HG03378 (cell line): ENCODE results near the gene NTRK1.

Experiments
- ATAC-seq: cut with Tn5 transposase; IDR thresholded peaks from one replicate; pipeline ENCODE4 v1.9.1; 2021; ENCODE audit warnings: mild to moderate bottlenecking, moderate library complexity; ENCODE audit not compliant: unreplicated experiment

The NTRK1 gene

GRCh38 chr1:156896490-156897033 is 35.9 kb downstream of the NTRK1 start:
- ATAC-seq = no peak

- ATAC-seq = no peak
These were observed 36.6 kb downstream of the NTRK1 start for GRCh38 chr1:156897078-156897825.

GRCh38 chr1:156898161-156898566 is 37.5 kb downstream of the NTRK1 start:
- ATAC-seq = no peak

- no peak for ATAC-seq
These were observed 38.5 kb downstream of the NTRK1 start for GRCh38 chr1:156898971-156899664.

- no peak for ATAC-seq
These were observed 39.5 kb downstream of the NTRK1 start for GRCh38 chr1:156899956-156900718.

- no peak for ATAC-seq
These were observed 40.4 kb downstream of the NTRK1 start for GRCh38 chr1:156900896-156901589.

GRCh38 chr1:156901590-156901900 is 40.9 kb downstream of the NTRK1 start:
- no peak for ATAC-seq

- ATAC-seq = no peak
These were observed 41.6 kb downstream of the NTRK1 start for GRCh38 chr1:156901966-156902915.

- ATAC-seq = no peak
These were observed 42.8 kb downstream of the NTRK1 start for GRCh38 chr1:156903328-156904091.

- ATAC-seq = no peak
These were observed 43.7 kb downstream of the NTRK1 start for GRCh38 chr1:156904187-156904959.

GRCh38 chr1:156905176-156905575 is 44.5 kb downstream of the NTRK1 start:
- ATAC-seq = no peak

- no peak for ATAC-seq
These were observed 45.0 kb downstream of the NTRK1 start for GRCh38 chr1:156905651-156906050.

- no peak for ATAC-seq
These were observed 45.7 kb downstream of the NTRK1 start for GRCh38 chr1:156906206-156906906.

GRCh38 chr1:156908541-156908940 is 47.9 kb downstream of the NTRK1 start:
- no peak for ATAC-seq

GRCh38 chr1:156908955-156909354 is 48.3 kb downstream of the NTRK1 start:
- ATAC-seq = no peak

GRCh38 chr1:156909671-156910070 is 49.0 kb downstream of the NTRK1 start:
- ATAC-seq = no peak

- ATAC-seq = no peak
These were observed 49.7 kb downstream of the NTRK1 start for GRCh38 chr1:156910309-156910782.
